GM18867 (cell line): Measurements from ENCODE around the gene KRT16.
"Not testable (repeated sequence)": the region's sequence is repeated elsewhere in the genome, so short reads cannot be mapped to it uniquely, and the experiment has no call there.

Source experiments
- ATAC-seq: cut with Tn5 transposase; IDR thresholded peaks from one replicate; pipeline ENCODE4 v1.9.1; 2021; ENCODE audit warnings: mild to moderate bottlenecking, moderate library complexity; ENCODE audit not compliant: unreplicated experiment

The KRT16 gene

DNA sequence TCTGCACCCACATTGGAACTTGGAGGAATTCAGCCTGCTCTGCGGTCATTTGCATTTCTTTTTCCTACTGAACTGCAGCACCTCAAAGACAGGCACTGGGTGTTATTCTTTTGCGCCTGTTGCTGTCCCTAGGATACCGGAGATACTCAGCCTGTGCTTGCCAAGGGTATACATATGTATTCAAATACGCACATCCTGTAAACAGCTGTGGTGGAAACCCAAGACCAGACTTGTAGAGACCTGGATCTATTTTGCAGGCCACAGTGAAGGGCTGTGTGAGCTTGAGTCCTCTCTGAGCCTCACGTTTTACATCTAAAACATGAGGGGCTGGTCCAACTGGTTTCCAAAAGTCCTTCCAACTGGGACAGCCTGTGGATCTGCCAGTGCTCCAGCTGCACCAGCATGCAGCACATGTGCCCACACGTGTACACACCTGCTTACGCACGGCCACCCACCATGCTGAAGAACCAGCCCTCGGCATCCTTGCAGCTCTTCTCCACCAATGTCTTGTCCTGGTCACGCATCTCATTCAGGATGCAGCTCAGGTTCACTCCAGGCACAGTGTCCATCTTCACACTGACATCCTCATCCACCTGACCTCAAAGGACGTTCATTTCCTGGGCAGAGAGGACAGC is 16.2 kb upstream of the KRT16 start:
- not testable (repeated sequence) for ATAC-seq

DNA sequence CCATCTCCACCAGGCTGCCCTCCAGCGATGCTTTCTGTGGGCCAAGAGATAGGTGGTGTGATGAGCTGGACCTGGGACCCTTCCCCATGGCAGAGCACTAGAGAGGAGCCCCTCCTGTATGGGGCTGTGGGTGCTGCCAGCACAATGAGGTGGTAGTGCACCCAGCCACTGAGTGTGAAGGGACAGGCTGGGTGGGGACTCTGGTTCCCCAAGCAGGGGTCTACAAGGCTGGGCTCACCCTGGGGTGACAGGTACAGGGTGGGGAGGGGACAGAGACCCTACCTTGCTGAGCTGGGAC is 15.5 kb upstream of the KRT16 start:
- not testable (repeated sequence) for ATAC-seq

- no peak for ATAC-seq
Observed at GRCh38 chr17:41627316-41628072, 14.9 kb upstream of the KRT16 start.

DNA sequence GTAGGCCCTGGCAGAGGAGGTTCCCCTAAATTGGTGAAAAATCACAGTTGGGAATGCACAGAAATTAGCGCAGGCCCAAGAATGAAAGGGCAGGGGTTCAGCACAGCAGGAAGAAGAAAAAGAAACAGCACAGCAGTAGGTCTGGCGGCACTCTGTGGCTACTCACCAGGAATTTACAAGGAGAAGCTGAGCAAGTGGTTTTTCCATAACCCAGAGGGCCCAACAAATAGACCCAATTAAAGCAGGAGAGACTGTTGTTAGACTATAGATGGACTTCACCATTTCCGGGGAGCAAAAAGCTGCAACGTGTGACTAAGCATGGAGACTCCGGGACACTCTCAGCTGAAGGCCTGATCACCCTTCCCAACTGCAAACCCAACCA is 14.3 kb upstream of the KRT16 start:
- not testable (repeated sequence) for ATAC-seq

GRCh38 chr17:41626028-41626913 is 13.7 kb upstream of the KRT16 start:
- ATAC-seq, result not testable (repeated sequence)

DNA sequence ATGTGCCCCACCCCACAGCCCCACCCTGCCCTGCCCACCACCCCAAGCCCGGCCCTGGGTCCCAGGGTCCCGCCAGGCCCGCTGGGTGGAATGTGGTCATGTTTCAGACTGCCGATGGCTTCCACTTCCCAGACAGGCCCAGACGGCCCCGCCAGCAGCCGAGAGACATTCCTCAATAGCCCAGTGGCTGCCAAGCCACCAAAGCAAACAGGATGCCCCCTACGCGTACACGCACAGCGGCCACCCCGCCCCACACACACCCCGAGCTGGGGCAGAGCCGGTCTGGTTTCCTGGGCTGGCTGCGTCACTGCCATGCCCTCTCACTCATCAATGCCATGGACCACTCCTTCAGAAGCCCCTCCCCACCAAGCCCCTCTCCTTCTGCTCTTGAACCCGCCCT is 13.0 kb upstream of the KRT16 start:
- ATAC-seq, result no peak

- no peak for ATAC-seq
Observed at GRCh38 chr17:41624208-41625101, 11.9 kb upstream of the KRT16 start, which contains the start of gene KRT17. TSS of gene KRT17 (minus strand) at chr17:41624575. CDS start at chr17:41624509, 66 bp downstream.

GRCh38 chr17:41623184-41623861 is 10.8 kb upstream of the KRT16 start:
- not testable (repeated sequence) for ATAC-seq

- not testable (repeated sequence) for ATAC-seq
Observed at GRCh38 chr17:41622340-41623183, 10.0 kb upstream of the KRT16 start.

DNA sequence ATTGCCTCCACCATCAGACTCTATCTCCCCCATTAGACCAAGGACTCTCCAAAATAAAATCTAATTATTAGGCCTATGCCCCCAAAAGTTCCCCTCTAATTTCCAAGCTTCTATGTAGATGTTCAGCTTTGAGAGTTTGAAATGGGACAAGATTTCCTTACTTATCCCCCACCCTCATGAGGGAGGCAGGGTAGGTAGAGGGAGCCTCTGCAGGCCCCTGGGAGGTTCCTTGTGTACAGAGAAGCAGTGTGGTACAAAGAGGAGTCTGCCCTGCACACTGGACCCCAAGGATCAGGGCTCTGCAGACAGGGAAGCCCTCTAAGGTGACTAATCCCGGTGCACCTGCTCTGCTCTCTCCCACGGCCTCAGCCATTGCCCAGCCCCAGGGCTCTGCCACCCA is 9.3 kb upstream of the KRT16 start:
- ATAC-seq, result no peak

GRCh38 chr17:41621435-41621817 is 8.9 kb upstream of the KRT16 start:
- not testable (repeated sequence) for ATAC-seq

GRCh38 chr17:41620583-41621434 is 8.2 kb upstream of the KRT16 start:
- no peak for ATAC-seq

- ATAC-seq, result not testable (repeated sequence)
Observed at GRCh38 chr17:41619927-41620582, 7.5 kb upstream of the KRT16 start.

DNA sequence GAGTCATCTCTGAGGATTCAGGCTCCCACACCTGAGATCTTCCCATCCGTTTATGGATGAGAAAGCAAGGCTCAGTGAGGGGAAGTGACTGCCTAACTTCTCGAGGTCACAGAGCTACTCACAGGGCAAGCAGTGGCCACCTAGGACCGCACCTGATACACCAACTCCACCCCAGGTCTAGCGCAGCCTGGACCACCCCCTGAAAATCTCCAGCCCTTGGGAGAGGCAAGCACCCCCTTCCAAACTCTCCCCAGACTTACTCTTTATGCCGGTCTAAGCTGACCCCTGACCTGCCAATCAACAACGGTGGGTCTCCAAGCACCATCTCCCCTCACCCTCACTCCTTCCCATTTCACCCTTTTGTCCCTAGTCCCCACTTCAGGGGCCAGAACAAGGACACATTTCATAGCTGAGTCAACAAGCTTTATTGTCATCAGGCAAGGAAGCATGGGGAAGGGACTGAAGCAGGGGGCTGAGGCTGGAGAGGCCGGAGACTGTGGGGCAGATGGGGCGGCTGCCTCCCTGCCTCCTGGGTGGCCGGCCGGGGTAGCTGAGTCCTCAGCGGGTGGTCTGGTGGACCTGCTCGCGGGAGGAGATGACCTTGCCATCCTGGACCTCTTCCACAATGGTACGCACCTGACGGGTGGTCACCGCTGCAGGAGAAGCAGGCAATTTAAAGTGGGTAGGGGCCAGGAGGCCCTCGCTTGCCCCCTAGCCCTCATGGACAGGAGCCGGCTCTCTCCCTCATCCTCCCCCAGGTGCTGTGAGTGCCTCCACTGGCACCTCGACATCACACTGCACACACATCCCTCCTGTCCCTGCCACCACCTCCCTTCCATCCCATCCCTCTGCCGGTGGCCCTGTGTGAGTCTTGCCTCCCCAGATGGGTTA is 6.7 kb upstream of the KRT16 start:
- no peak for ATAC-seq

DNA sequence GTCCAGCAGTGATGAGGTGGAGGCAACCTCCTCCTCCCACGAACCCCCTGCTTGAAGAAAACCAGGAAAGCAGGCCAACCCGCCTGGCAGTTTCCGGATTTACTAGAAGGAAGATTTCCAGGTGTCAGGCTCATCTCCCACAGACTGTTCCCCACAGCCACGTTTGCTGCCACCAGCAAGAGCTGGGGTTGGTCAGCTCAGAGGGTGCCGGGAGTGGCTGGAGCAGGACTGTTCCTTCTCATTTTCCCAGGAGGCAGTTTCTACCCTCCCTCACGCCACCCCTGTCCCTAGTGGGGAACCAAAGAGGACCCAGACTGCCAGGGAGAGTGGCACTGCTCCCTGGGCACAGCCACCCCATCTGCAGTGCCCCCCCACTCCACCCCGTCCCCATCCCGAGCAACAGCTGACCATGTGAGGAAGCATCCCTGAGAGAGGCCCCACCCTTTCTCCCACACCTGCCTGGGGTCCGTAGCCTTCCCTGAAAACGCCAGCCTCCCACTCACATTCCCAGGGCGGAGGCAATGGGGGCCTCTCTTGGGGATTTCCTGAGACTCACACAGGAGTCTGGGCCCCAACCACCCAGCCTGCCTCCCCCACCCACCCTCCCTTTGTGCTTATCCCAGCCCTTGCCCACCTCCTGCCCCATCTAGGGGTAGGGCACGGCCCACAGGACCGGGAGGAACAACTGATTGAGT is 5.9 kb upstream of the KRT16 start:
- ATAC-seq, result no peak

DNA sequence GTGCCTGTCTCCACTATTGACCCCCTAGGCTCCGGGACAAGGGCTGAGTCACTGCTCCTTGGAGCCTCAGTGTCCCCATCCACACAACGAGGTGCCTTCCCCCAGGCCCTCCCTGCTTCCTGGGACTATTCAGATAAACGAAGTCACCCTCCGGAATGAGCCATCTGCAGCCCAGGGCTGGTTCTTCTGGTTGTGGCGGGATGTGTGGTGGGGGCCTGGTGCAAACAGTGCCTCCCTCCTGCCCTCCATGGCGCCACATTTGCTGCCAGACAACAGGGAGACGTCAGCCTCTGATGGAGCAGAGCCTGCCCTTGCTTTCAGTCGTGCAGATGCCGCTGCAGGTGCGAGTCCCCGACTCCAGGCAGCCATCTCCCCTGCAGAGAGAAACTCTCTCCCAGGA is 5.1 kb upstream of the KRT16 start:
- no peak for ATAC-seq
